IMR-90 (cell line): Measurements from ENCODE around the gene LTBP4. TPM values are rescaled to one million over a fixed set of nuclear protein-coding genes. Genes with fewer than 3 reads are reported as not detected.

Experiments used
- ATAC-seq: fragments of 200-7000 bp; cut with Tn5 transposase; 2 replicates; pipeline ENCODE4 v1.9.1; 2020; ENCODE audit warnings: low read depth, mild to moderate bottlenecking, moderate library complexity
- BruUV-seq: library from RNA; stranded (reverse); fragments of 400-500 nt; replicated peaks from 2 replicates; lab custom pipeline; 2021; lab: Mats Ljungman, UMichigan
- CTCF ChIA-PET: fragments of 300-600 bp; formaldehyde crosslinking; extraction: SDS; loops from one replicate; lab custom pipeline; 2021; ENCODE audit warnings: antibody characterized with exemption; lab: Yijun Ruan, JAX
- POLR2A ChIA-PET: fragments of 300-600 bp; sonication (Branson Sonifier 250); formaldehyde crosslinking; loops from one replicate; lab custom pipeline; 2022; ENCODE audit warnings: antibody characterized with exemption; ENCODE audit not compliant: unreplicated experiment; lab: Charles Lee
- DNase-seq: peaks from one replicate; pipeline ENCODE4 v3.0.0; 2013
- H2AFZ ChIP-seq: replicated peaks from 2 replicates; pipeline ENCODE3; 2013; ENCODE audit warnings: low read length, mild to moderate bottlenecking; ENCODE audit not compliant: poor library complexity
- H2AK5ac ChIP-seq: 2 replicates; pipeline ENCODE4 v1.6.1; 2013; ENCODE audit warnings: low read depth, low read length, inconsistent platforms
- H2AK9ac ChIP-seq: replicated peaks from 2 replicates; pipeline ENCODE3; 2013; ENCODE audit warnings: mild to moderate bottlenecking, low read depth, low read length, moderate library complexity; ENCODE audit not compliant: poor library complexity
- H2BK120ac ChIP-seq: 2 replicates; pipeline ENCODE4 v1.6.1; 2013; ENCODE audit warnings: low read depth, low read length, inconsistent platforms
- H2BK15ac ChIP-seq: 3 replicates; pipeline ENCODE4 v1.6.1; 2013; ENCODE audit warnings: low read depth, low read length, inconsistent platforms
- H2BK20ac ChIP-seq: 2 replicates; pipeline ENCODE4 v1.6.1; 2013; ENCODE audit warnings: low read depth, mild to moderate bottlenecking, inconsistent platforms, low read length, moderate library complexity
- H2BK5ac ChIP-seq: 2 replicates; pipeline ENCODE4 v1.6.1; 2013; ENCODE audit warnings: mild to moderate bottlenecking, low read depth, low read length, inconsistent platforms; ENCODE audit not compliant: poor library complexity, severe bottlenecking
- H3K14ac ChIP-seq: replicated peaks from 2 replicates; pipeline ENCODE4 v1.6.1; 2013; ENCODE audit warnings: low read depth, low read length, inconsistent platforms
- H3K18ac ChIP-seq: 2 replicates; pipeline ENCODE4 v1.6.1; 2013; ENCODE audit warnings: low read depth, low read length, control low read depth
- H3K23ac ChIP-seq: 2 replicates; pipeline ENCODE4 v1.6.1; 2013; ENCODE audit warnings: low read depth, low read length, inconsistent platforms
- H3K27ac ChIP-seq: 2 replicates; pipeline ENCODE4 v1.5.1; 2013; ENCODE audit warnings: mild to moderate bottlenecking, control low read depth, low read length; ENCODE audit not compliant: insufficient read depth
- H3K27me3 ChIP-seq: 2 replicates; pipeline ENCODE4 v1.6.1; 2013; ENCODE audit warnings: low read length; ENCODE audit not compliant: control insufficient read depth, insufficient read depth
- H3K36me3 ChIP-seq: 2 replicates; pipeline ENCODE4 v1.6.1; 2013; ENCODE audit warnings: low read length, mixed read lengths; ENCODE audit not compliant: control insufficient read depth, insufficient read depth
- H3K4ac ChIP-seq: 2 replicates; pipeline ENCODE4 v1.6.1; 2013; ENCODE audit warnings: low read depth, low read length, inconsistent platforms
- H3K4me1 ChIP-seq: 2 replicates; pipeline ENCODE4 v1.6.1; 2013; ENCODE audit warnings: low read length, mixed read lengths; ENCODE audit not compliant: control insufficient read depth, insufficient read depth
- H3K4me2 ChIP-seq: 2 replicates; pipeline ENCODE4 v1.6.1; 2013; ENCODE audit warnings: low read depth, mild to moderate bottlenecking, control low read depth, low read length, moderate library complexity
- H3K4me3 ChIP-seq: 2 replicates; pipeline ENCODE4 v1.5.1; 2013; ENCODE audit warnings: low read depth, mild to moderate bottlenecking, control low read depth, low read length, moderate library complexity; ENCODE audit not compliant: insufficient read depth
- H3K56ac ChIP-seq: 2 replicates; pipeline ENCODE4 v1.6.1; 2013; ENCODE audit warnings: low read length, inconsistent platforms; ENCODE audit not compliant: insufficient read depth; ENCODE audit errors: extremely low read depth
- H3K79me1 ChIP-seq, 2 experiments: 2 replicates each; pipeline ENCODE4 v1.6.1; 2013; ENCODE audit warnings: low read length in 2 of 2, inconsistent platforms in 1 of 2, low read depth in 1 of 2
- H3K9ac ChIP-seq: 2 replicates; pipeline ENCODE4 v1.6.1; 2013; ENCODE audit warnings: low read depth, low read length, control low read depth
- H3K9me1 ChIP-seq: 2 replicates; pipeline ENCODE4 v1.6.1; 2013; ENCODE audit warnings: low read length, inconsistent platforms; ENCODE audit not compliant: insufficient read depth
- H3K9me3 ChIP-seq: 2 replicates; pipeline ENCODE4 v1.6.1; 2013; ENCODE audit warnings: low read length; ENCODE audit not compliant: control insufficient read depth, insufficient read depth
- H4K20me1 ChIP-seq: 2 replicates; pipeline ENCODE4 v1.6.1; 2013; ENCODE audit warnings: low read length, inconsistent platforms; ENCODE audit not compliant: insufficient read depth
- H4K5ac ChIP-seq: 2 replicates; pipeline ENCODE4 v1.6.1; 2013; ENCODE audit warnings: mild to moderate bottlenecking, low read depth, low read length, control low read depth
- H4K8ac ChIP-seq, 2 experiments: 2 replicates each; pipeline ENCODE4 v1.6.1; 2013; ENCODE audit warnings: low read depth in 2 of 2, low read length in 2 of 2, control low read depth in 1 of 2, inconsistent platforms in 1 of 2
- H4K91ac ChIP-seq: 2 replicates; pipeline ENCODE4 v1.6.1; 2013; ENCODE audit warnings: low read depth, low read length, inconsistent platforms; ENCODE audit not compliant: insufficient read depth
- CEBPB ChIP-seq: IDR thresholded peaks from 2 replicates; pipeline ENCODE4 v1.6.1; 2012; ENCODE audit warnings: low read depth, low read length, improper control_type of control experiment
- CHD1 ChIP-seq: IDR thresholded peaks from 2 replicates; pipeline ENCODE4 v1.6.1; 2012; ENCODE audit warnings: low read depth, low read length, improper control_type of control experiment
- MAZ ChIP-seq: IDR thresholded peaks from 2 replicates; pipeline ENCODE4 v1.6.1; 2012; ENCODE audit warnings: low read depth, mild to moderate bottlenecking, low read length, improper control_type of control experiment, moderate library complexity, borderline replicate concordance
- MXI1 ChIP-seq: IDR thresholded peaks from 2 replicates; pipeline ENCODE4 v1.6.1; 2012; ENCODE audit warnings: low read depth, mild to moderate bottlenecking, low read length, moderate library complexity, borderline replicate concordance
- POLR2A ChIP-seq: IDR thresholded peaks from 2 replicates; pipeline ENCODE4 v1.6.1; 2012; ENCODE audit warnings: mild to moderate bottlenecking, low read depth, low read length
- RAD21 ChIP-seq: IDR thresholded peaks from 2 replicates; pipeline ENCODE4 v1.6.1; 2012; ENCODE audit warnings: low read length, improper control_type of control experiment
- WGBS, 2 experiments: methylation state at CpG; one replicate each; pipeline versions ENCODE4 v1.1.5 to v1.1.7; 2013; ENCODE audit warnings: missing lambda C conversion rate in 2 of 2; ENCODE audit not compliant: insufficient read length in 1 of 2; ENCODE audit errors: extremely low coverage in 2 of 2; 5-methylcytosine and 5-hydroxymethylcytosine counted together
- dilution Hi-C: fragments of 300-500 bp; cut with HindIII; formaldehyde crosslinking; loops from one replicate; pipeline ENCODE4 v1.14.3; 2018; ENCODE audit warnings: low sequenced_read_pairs; ENCODE audit not compliant: unreplicated experiment
- in situ Hi-C: fragments of 300-500 bp; cut with MboI; formaldehyde crosslinking; loops from 3 replicates; pipeline ENCODE4 v1.14.3; 2019; ENCODE audit warnings: low sequenced_read_pairs, inconsistent platforms, mixed read lengths
- intact Hi-C: fragments of 100-400 bp; cut with micrococcal nuclease; formaldehyde crosslinking; loops from 2 replicates; pipeline ENCODE4 v1.10.0; 2022
- polyA plus RNA-seq, 3 experiments: library from polyadenylated mRNA; depleted of rRNA; stranded (reverse); fragments of >200 nt; gene quantifications; 2 replicates each; pipeline ENCODE4 v1.2.3, GENCODE V29; 2012; ENCODE audit warnings: low replicate concordance in 1 of 3
- total RNA-seq: library from RNA; depleted of rRNA; stranded (reverse); fragments of >200 nt; gene quantifications from 2 replicates; pipeline ENCODE4 v1.2.3, GENCODE V29; 2012
- TF ChIP-seq, protein P1 (sequence below): fragments of 150-350 bp; IDR thresholded peaks from 2 replicates; pipeline ENCODE4 v1.6.1; 2017; ENCODE audit warnings: mild to moderate bottlenecking, antibody characterized with exemption, low read length, low read depth

The LTBP4 gene
- total and polyA plus RNA-seq, 2 of the 4 experiments (the other 2 are of a cell fraction), result 14.7 to 70.3 TPM

- Histone ChIP-seq H3K4ac (no peak overlapping the region), H3K4me1 (peaks cover 1% of the 10 kb centered on the region), H3K14ac (no peak overlapping the region), H3K9me1 (peaks cover 6% of the 10 kb centered on the region; the same call in 1 of the 2 replicates), H3K9ac (no peak overlapping the region), H3K27me3 (no peaks in the 10 kb centered on the region), H2AK9ac (peak overlapping the region; percentile 20), H4K91ac (no peak overlapping the region), H2BK120ac (no peak overlapping the region), H2AK5ac (no peak overlapping the region), H4K20me1 (no peaks in the 10 kb centered on the region; the same call in 1 of the 2 replicates), H4K8ac (no peak overlapping the region), H3K23ac (no peak overlapping the region), H2BK20ac (no peak overlapping the region), H4K5ac (no peak overlapping the region), H3K27ac (no peak overlapping the region), H2AFZ (no peak overlapping the region), H3K56ac (no peak overlapping the region), H2BK5ac (no peak overlapping the region), H3K9me3 (no peaks in the 10 kb centered on the region), H2BK15ac (no peak overlapping the region), H3K4me3 (no peak overlapping the region), H3K36me3 (peaks cover 49% of the 10 kb centered on the region), H3K4me2 (no peak overlapping the region), H3K79me1 (peaks cover 0 to 17% of the 10 kb centered on the region in 2 experiments; a peak in 2 of 4 replicates), H3K18ac (no peak overlapping the region)
- POLR2A ChIA-PET, result no interaction called here
- 100% methylated on average over 1 of the region's 2 CpGs; no CpG with 5 or more reads in 1 of the 2 experiments for WGBS, 2 experiments
- CTCF ChIA-PET, result no interaction called here
- intact Hi-C loops, result no loop called here
- dilution Hi-C loops, result no loop called here
- TF ChIP-seq, protein P1, sequence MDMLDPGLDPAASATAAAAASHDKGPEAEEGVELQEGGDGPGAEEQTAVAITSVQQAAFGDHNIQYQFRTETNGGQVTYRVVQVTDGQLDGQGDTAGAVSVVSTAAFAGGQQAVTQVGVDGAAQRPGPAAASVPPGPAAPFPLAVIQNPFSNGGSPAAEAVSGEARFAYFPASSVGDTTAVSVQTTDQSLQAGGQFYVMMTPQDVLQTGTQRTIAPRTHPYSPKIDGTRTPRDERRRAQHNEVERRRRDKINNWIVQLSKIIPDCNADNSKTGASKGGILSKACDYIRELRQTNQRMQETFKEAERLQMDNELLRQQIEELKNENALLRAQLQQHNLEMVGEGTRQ, result no peak
- TF ChIP-seq MAZ (no peak), RAD21 (no peak), POLR2A (no peak), MXI1 (no peak), CHD1 (no peak), CEBPB (no peak)
- DNase-seq (no peak), ATAC-seq (no peak)
- BruUV-seq, result no TSS peak
- in situ Hi-C loops, result no loop called here
Measured at GRCh38 chr19:40582467-40582866, 18.7 kb upstream of the LTBP4 start.
